ENCODE measurements around the gene CSF1.

DNA sequence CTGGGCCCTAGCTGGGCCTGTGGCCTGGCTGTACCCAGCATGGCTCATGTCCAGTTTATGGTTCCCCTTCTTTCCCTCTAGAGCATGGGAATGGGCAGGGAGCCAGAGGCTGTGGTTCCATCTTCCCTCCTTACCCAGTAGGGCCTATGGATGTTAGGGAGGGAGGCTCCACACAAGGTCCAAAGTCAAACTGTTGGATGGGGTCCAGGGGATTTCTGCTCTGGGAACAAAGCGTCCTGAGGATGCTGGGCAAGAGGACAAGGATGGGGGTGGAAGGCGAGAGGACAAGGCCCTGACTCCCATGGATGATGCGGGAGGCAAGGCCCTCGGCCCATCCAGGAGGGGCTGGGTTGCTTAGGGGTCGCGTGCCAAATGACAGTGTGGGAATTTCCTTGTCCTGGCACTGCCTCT, 17.3 kb downstream of the CSF1 start:
- TF ChIP-seq, protein P1, sequence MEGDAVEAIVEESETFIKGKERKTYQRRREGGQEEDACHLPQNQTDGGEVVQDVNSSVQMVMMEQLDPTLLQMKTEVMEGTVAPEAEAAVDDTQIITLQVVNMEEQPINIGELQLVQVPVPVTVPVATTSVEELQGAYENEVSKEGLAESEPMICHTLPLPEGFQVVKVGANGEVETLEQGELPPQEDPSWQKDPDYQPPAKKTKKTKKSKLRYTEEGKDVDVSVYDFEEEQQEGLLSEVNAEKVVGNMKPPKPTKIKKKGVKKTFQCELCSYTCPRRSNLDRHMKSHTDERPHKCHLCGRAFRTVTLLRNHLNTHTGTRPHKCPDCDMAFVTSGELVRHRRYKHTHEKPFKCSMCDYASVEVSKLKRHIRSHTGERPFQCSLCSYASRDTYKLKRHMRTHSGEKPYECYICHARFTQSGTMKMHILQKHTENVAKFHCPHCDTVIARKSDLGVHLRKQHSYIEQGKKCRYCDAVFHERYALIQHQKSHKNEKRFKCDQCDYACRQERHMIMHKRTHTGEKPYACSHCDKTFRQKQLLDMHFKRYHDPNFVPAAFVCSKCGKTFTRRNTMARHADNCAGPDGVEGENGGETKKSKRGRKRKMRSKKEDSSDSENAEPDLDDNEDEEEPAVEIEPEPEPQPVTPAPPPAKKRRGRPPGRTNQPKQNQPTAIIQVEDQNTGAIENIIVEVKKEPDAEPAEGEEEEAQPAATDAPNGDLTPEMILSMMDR (IDR thresholded peaks at IDR 0.05; ENCODE audit: poor library complexity): no peak
- no peak for TF ChIP-seq EZH2 (IDR thresholded peaks at IDR 0.05; ENCODE audit: borderline replicate concordance)
